Astrocyte (in vitro differentiated cells and primary cell): Measurements from ENCODE around the gene PREX1.

Experiments
- CTCF ChIP-seq: IDR thresholded peaks from 2 replicates; pipeline ENCODE4 v1.5.1; 2011; ENCODE audit warnings: low read depth, mild to moderate bottlenecking, inconsistent platforms, low read length, moderate library complexity; ENCODE audit not compliant: insufficient read depth
- EZH2 ChIP-seq: IDR thresholded peaks from 2 replicates; pipeline ENCODE4 v1.6.1; 2012; ENCODE audit warnings: mild to moderate bottlenecking, low read length, inconsistent platforms; ENCODE audit not compliant: insufficient read depth

- TF ChIP-seq CTCF (no peak), EZH2 (no peak)
Observed at GRCh38 chr20:48805286-48805685, 22.5 kb downstream of the PREX1 start.
